Ishikawa (cell line): ENCODE results near the gene TNFRSF1B.

Experiments used
- EGR1 ChIP-seq: IDR thresholded peaks from 2 replicates; pipeline ENCODE4 v1.6.1; 2012
- EP300 ChIP-seq: IDR thresholded peaks from 2 replicates; pipeline ENCODE4 v1.6.1; 2012; ENCODE audit warnings: borderline replicate concordance
- MAX ChIP-seq: IDR thresholded peaks from 2 replicates; pipeline ENCODE4 v1.6.1; 2012
- RAD21 ChIP-seq: IDR thresholded peaks from 2 replicates; pipeline ENCODE4 v1.6.1; 2012; ENCODE audit warnings: low read depth
- YY1 ChIP-seq: IDR thresholded peaks from 2 replicates; pipeline ENCODE4 v1.6.1; 2012; ENCODE audit warnings: low read depth
- TF ChIP-seq, protein P1 (sequence below): IDR thresholded peaks from 2 replicates; pipeline ENCODE4 v1.6.1; 2012

DNA sequence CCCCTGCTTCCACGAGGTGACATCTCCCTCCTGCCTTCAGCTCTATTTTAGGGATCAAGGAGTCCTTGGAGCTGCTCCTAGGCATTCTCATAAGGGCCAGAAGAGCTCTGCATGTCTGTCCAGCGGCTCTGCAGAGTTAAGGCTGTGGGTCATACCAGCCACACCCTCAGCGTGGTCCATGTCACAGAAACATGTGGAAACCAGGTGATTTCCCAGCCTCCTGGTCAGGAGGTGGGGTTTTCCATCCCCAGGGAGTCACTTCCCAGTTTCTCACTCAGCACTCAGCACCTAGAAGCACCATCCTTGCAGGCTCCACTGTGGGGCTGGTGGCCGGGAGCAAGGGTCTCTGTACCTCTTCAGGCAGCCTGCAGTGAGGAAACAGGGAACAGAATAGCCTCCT lies 1.4 kb upstream of the TNFRSF1B start:
- TF ChIP-seq MAX (no peak), YY1 (no peak), RAD21 (no peak), EP300 (no peak), EGR1 (no peak)
- TF ChIP-seq, protein P1, sequence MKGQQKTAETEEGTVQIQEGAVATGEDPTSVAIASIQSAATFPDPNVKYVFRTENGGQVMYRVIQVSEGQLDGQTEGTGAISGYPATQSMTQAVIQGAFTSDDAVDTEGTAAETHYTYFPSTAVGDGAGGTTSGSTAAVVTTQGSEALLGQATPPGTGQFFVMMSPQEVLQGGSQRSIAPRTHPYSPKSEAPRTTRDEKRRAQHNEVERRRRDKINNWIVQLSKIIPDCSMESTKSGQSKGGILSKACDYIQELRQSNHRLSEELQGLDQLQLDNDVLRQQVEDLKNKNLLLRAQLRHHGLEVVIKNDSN, result no peak
